ENCODE results near the gene KRTAP16-1. TPM values are rescaled to one million over a fixed set of nuclear protein-coding genes. Genes with fewer than 3 reads are reported as not detected.
"Not testable (repeated sequence)": the region's sequence is repeated elsewhere in the genome, so short reads cannot be mapped to it uniquely, and the experiment has no call there.

Gene KRTAP16-1
- total RNA-seq, 1 experiment from 2014 or later, result not detected

DNA sequence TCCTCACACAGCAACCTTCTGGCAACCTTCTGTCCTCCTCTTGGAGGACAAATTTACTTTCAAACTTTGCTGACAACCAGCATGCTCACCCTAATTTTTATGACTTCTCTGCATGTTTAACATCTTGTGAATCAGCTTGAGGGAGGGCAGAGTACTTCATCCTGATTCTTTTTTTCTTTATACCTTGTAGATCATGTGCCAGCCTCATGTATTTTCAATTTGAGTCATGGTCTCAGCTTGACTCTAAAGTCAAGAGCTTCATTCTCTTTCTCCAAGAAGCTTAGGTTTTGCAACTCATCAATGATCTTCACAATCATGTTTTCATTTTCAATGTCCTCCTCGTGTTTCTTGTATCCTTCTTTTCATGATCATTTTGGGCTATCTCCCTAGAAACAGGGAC, 37.3 kb downstream of the KRTAP16-1 start:
- BruUV-seq (replicated peaks), result no TSS peak
- no peaks in the 10 kb centered on the region for H4K20me1 ChIP-seq (ENCODE audit: low read length)
- no peaks in the 10 kb centered on the region for H3F3A ChIP-seq (ENCODE audit: low read length, unreplicated experiment)
- H3K36me3 ChIP-seq (ENCODE audit: low read depth, low read length), result no peaks in the 10 kb centered on the region
- no peaks in the 10 kb centered on the region for H3K79me2 ChIP-seq (ENCODE audit: low read length)
- no peak for DNase-seq
- ChIA-PET POLR2A (ENCODE audit: unreplicated experiment) (no interaction called here), CTCF (no interaction called here)
- H3K27ac ChIP-seq (ENCODE audit: low read length), result no peak overlapping the region
- H3K9me2 ChIP-seq (replicated peaks; ENCODE audit: low read length), result no peaks in the 10 kb centered on the region
- no peak for ATAC-seq
- H3K9ac ChIP-seq (ENCODE audit: low read length), result no peak overlapping the region
- intact Hi-C loops (cut with micrococcal nuclease), result no loop called here
- no peak overlapping the region for H3K4me3 ChIP-seq (ENCODE audit: low read length)
- H3K9me3 ChIP-seq (ENCODE audit: low read length), result no peaks in the 10 kb centered on the region
- H3K27me3 ChIP-seq (ENCODE audit: low read length), result no peaks in the 10 kb centered on the region
- TF ChIP-seq, protein P1, sequence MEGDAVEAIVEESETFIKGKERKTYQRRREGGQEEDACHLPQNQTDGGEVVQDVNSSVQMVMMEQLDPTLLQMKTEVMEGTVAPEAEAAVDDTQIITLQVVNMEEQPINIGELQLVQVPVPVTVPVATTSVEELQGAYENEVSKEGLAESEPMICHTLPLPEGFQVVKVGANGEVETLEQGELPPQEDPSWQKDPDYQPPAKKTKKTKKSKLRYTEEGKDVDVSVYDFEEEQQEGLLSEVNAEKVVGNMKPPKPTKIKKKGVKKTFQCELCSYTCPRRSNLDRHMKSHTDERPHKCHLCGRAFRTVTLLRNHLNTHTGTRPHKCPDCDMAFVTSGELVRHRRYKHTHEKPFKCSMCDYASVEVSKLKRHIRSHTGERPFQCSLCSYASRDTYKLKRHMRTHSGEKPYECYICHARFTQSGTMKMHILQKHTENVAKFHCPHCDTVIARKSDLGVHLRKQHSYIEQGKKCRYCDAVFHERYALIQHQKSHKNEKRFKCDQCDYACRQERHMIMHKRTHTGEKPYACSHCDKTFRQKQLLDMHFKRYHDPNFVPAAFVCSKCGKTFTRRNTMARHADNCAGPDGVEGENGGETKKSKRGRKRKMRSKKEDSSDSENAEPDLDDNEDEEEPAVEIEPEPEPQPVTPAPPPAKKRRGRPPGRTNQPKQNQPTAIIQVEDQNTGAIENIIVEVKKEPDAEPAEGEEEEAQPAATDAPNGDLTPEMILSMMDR (conservative IDR thresholded peaks at IDR 0.05; ENCODE audit: low read depth, low read length), result no peak
- TF ChIP-seq EZH2 (IDR thresholded peaks at IDR 0.05; ENCODE audit: low read length, unreplicated experiment) (no peak), EZH2phosphoT487 (IDR thresholded peaks at IDR 0.05; ENCODE audit: borderline replicate concordance, low read length) (no peak)
- H3K4me2 ChIP-seq (ENCODE audit: low read length), result no peak overlapping the region
- H2AFZ ChIP-seq (ENCODE audit: low read length), result no peak overlapping the region
- H3K4me1 ChIP-seq (ENCODE audit: insufficient read depth, low read length), result no peaks in the 10 kb centered on the region

DNA sequence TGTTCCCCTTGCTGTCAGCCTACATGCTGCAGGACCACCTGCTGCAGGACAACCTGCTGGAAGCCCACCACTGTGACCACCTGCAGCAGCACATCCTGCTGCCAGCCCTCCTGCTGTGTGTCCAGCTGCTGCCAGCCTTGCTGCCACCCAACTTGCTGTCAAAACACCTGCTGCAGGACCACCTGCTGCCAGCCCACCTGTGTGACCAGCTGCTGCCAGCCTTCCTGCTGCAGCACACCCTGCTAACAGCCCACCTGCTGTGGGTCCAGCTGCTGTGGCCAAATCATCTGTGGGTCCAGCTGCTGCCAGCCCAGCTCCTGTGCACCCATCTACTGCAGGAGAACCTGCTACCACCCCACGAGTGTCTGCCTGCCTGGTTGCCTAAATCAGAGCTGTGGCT, 37.8 kb downstream of the KRTAP16-1 start:
- H2AFZ ChIP-seq (ENCODE audit: low read length); intact Hi-C loops (cut with micrococcal nuclease); H3F3A ChIP-seq (ENCODE audit: low read length, unreplicated experiment); H3K36me3 ChIP-seq (ENCODE audit: low read depth, low read length); H3K27me3 ChIP-seq (ENCODE audit: low read length); DNase-seq; H3K4me2 ChIP-seq (ENCODE audit: low read length); H3K27ac ChIP-seq (ENCODE audit: low read length); BruUV-seq (replicated peaks); H3K4me1 ChIP-seq (ENCODE audit: insufficient read depth, low read length); H3K9me2 ChIP-seq (replicated peaks; ENCODE audit: low read length); H3K79me2 ChIP-seq (ENCODE audit: low read length); H4K20me1 ChIP-seq (ENCODE audit: low read length); H3K4me3 ChIP-seq (ENCODE audit: low read length); POLR2A ChIA-PET (ENCODE audit: unreplicated experiment); ATAC-seq; CTCF ChIA-PET; H3K9ac ChIP-seq (ENCODE audit: low read length); H3K9me3 ChIP-seq (ENCODE audit: low read length): not testable (repeated sequence)

DNA sequence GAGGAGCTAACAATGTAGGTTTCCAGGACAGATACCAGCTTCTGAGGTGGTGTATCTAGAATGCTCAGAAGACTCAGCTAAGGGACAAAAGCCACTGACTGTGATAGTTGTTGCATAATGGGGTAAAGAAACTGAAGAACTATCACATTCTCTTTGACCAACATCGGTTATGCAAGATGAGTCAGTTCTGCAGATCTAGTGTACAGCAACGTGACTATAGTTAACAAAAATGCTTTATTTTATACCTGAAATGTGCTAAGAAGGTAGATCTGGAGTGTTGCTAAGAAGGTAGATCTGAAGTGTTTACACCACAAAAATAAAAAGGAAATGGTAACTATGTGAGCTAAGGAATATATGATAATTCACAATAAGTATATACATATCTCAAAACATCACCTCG, 41.4 kb downstream of the KRTAP16-1 start:
- POLR2A ChIA-PET (ENCODE audit: unreplicated experiment), result no interaction called here
- Histone ChIP-seq H3K4me1 (ENCODE audit: insufficient read depth, low read length) (no peaks in the 10 kb centered on the region), H3K9me2 (replicated peaks; ENCODE audit: low read length) (no peaks in the 10 kb centered on the region), H3K4me2 (ENCODE audit: low read length) (no peak overlapping the region), H3K9me3 (ENCODE audit: low read length) (no peaks in the 10 kb centered on the region), H2AFZ (ENCODE audit: low read length) (no peak overlapping the region), H3K27me3 (ENCODE audit: low read length) (no peaks in the 10 kb centered on the region), H3K27ac (ENCODE audit: low read length) (no peak overlapping the region), H3K9ac (ENCODE audit: low read length) (no peak overlapping the region), H3F3A (ENCODE audit: low read length, unreplicated experiment) (no peaks in the 10 kb centered on the region), H3K79me2 (ENCODE audit: low read length) (no peaks in the 10 kb centered on the region), H3K4me3 (ENCODE audit: low read length) (no peak overlapping the region), H3K36me3 (ENCODE audit: low read depth, low read length) (no peaks in the 10 kb centered on the region), H4K20me1 (ENCODE audit: low read length) (no peaks in the 10 kb centered on the region)
- DNase-seq (no peak), ATAC-seq (no peak)
- BruUV-seq (replicated peaks), result no TSS peak
- intact Hi-C loops (cut with micrococcal nuclease), result no loop called here
- CTCF ChIA-PET, result no interaction called here
- TF ChIP-seq, protein P1 (conservative IDR thresholded peaks at IDR 0.05; ENCODE audit: low read depth, low read length), result no peak
- TF ChIP-seq EZH2 (IDR thresholded peaks at IDR 0.05; ENCODE audit: low read length, unreplicated experiment), result no peak
- no peak for TF ChIP-seq EZH2phosphoT487 (IDR thresholded peaks at IDR 0.05; ENCODE audit: borderline replicate concordance, low read length)
